Islet precursor cell (in vitro differentiated cells): Measurements from ENCODE around the gene BMP8B.

Experiments
- DNase-seq: peaks from one replicate; pipeline ENCODE4 v3.0.0-alpha.2; 2018

Gene BMP8B

GRCh38 chr1:39755965-39756659 is 32.6 kb downstream of the BMP8B start:
- DNase-seq, result no peak

GRCh38 chr1:39754906-39755504 is 33.7 kb downstream of the BMP8B start:
- DNase-seq, result no peak

- no peak for DNase-seq
Measured at GRCh38 chr1:39754026-39754570, 34.6 kb downstream of the BMP8B start.

- DNase-seq, result peak; percentile 29
Measured at GRCh38 chr1:39753132-39754025, 35.3 kb downstream of the BMP8B start.

- DNase-seq, result peak; percentile 38
Measured at GRCh38 chr1:39752703-39753102, 36.0 kb downstream of the BMP8B start.

GRCh38 chr1:39751595-39751994 is 37.1 kb downstream of the BMP8B start:
- DNase-seq, result peak; percentile 5

- peak; percentile 15 for DNase-seq
Measured at GRCh38 chr1:39745016-39745670, 43.5 kb downstream of the BMP8B start.

- DNase-seq, result peak; percentile 94
Measured at GRCh38 chr1:39738622-39739366, 49.9 kb downstream of the BMP8B start, which contains the start of gene PPIE. TSS of gene PPIE (plus strand) at chr1:39738882. CDS start at chr1:39738901, 19 bp downstream.

- peak; percentile 28 for DNase-seq
Measured at GRCh38 chr1:39737546-39738169, 51.0 kb downstream of the BMP8B start.

GRCh38 chr1:39735731-39736130 is 52.9 kb downstream of the BMP8B start:
- DNase-seq, result peak; percentile 2

GRCh38 chr1:39733161-39733560 is 55.5 kb downstream of the BMP8B start:
- peak; percentile 44 for DNase-seq

GRCh38 chr1:39732730-39733129 is 55.9 kb downstream of the BMP8B start:
- DNase-seq, result peak; percentile 11

GRCh38 chr1:39729842-39730241 is 58.8 kb downstream of the BMP8B start:
- DNase-seq, result no peak

- DNase-seq, result no peak
Measured at GRCh38 chr1:39729030-39729429, 59.6 kb downstream of the BMP8B start.

GRCh38 chr1:39727932-39728317 is 60.7 kb downstream of the BMP8B start:
- no peak for DNase-seq

- no peak for DNase-seq
Measured at GRCh38 chr1:39727221-39727931, 61.3 kb downstream of the BMP8B start.

- no peak for DNase-seq
Measured at GRCh38 chr1:39726600-39726999, 62.1 kb downstream of the BMP8B start.

GRCh38 chr1:39722495-39722894 is 66.2 kb downstream of the BMP8B start:
- DNase-seq, result peak; percentile 25

GRCh38 chr1:39721664-39722063 is 67.0 kb downstream of the BMP8B start:
- peak; percentile 38 for DNase-seq

GRCh38 chr1:39720094-39720999 is 68.3 kb downstream of the BMP8B start:
- DNase-seq, result peak; percentile 52
